ENCODE measurements around the gene CCDC102A. TPM values are rescaled to one million over a fixed set of nuclear protein-coding genes. Genes with fewer than 3 reads are reported as not detected.

Gene CCDC102A
- polyA plus RNA-seq, 2 of the 4 experiments (the other 2 are of a cell fraction), result 8.0 to 8.3 TPM

- ChIA-PET CTCF (interaction anchor here (1.8 to 3.4 kb wide), 3 partner anchors 11 to 112 kb away, joined by 4 to 23 read pairs (median 7); partner anchors contain the start of gene POLR2C), POLR2A (no interaction called here)
- ATAC-seq (peak; percentile 39 to 71; a peak in 4 of 6 replicates), FAIRE-seq (peak; percentile 13), DNase-seq (ENCODE audit: low read depth in 1 of 2, low spot score in 1 of 2) (no peak)
- peak overlapping the region; percentile 64 for H3K4me2 ChIP-seq
- H3K27ac ChIP-seq, result peak overlapping the region; percentile 65 to 79
- peaks cover 55% of the 10 kb centered on the region for H3K4me1 ChIP-seq
- H3K9me3 ChIP-seq, result no peaks in the 10 kb centered on the region
- 27% methylated on average over 7 of the region's 7 CpGs for WGBS (ENCODE audit: missing lambda C conversion rate)
- no peak overlapping the region for H3K4me3 ChIP-seq
- TF ChIP-seq FOSL2 (IDR thresholded peaks at IDR 0.05), result no peak
- TF ChIP-seq FOSL2 (CRISPR knock-in tag; IDR thresholded peaks at IDR 0.05), result peak; percentile 31
- no peak for TF ChIP-seq MAFK (IDR thresholded peaks at IDR 0.05; ENCODE audit: partially characterized antibody)
These were observed 6.3 kb downstream of the CCDC102A start for GRCh38 chr16:57530104-57530521.

GRCh38 chr16:57529391-57530103 is 6.8 kb downstream of the CCDC102A start:
- Histone ChIP-seq H3K9me3 (no peaks in the 10 kb centered on the region), H3K4me3 (no peak overlapping the region), H3K4me2 (peak overlapping the region; percentile 64), H3K27ac (peak overlapping the region; percentile 65 to 79; a peak in 5 of 6 replicates), H3K4me1 (peaks cover 49% of the 10 kb centered on the region)
- WGBS (ENCODE audit: missing lambda C conversion rate), result 86% methylated on average over 14 of the region's 14 CpGs
- TF ChIP-seq ZFP36 (IDR thresholded peaks at IDR 0.05; ENCODE audit: borderline replicate concordance, partially characterized antibody) (peak; percentile 60), E2F6 (IDR thresholded peaks at IDR 0.05; ENCODE audit: borderline replicate concordance, low read depth) (no peak)
- CTCF ChIA-PET, result interaction anchor here (1.0 to 3.7 kb wide), 7 partner anchors 10 to 112 kb away, joined by 3 to 24 read pairs (median 7); partner anchors contain the start of genes ADGRG5 and POLR2C
- DNase-seq (ENCODE audit: low read depth in 1 of 2, low spot score in 1 of 2), result no peak
- FAIRE-seq, result no peak
- POLR2A ChIA-PET, result no interaction called here
- ATAC-seq, result no peak

GRCh38 chr16:57528499-57529390 is 7.6 kb downstream of the CCDC102A start:
- TF ChIP-seq ELK1 (IDR thresholded peaks at IDR 0.05; ENCODE audit: low read depth, low read length) (no peak), NFE2L2 (conservative IDR thresholded peaks at IDR 0.05; ENCODE audit: low read length) (no peak), TFCP2L1 (CRISPR knock-in tag; IDR thresholded peaks at IDR 0.05) (no peak), ZSCAN20 (CRISPR knock-in tag; IDR thresholded peaks at IDR 0.05) (no peak), FOSB (CRISPR knock-in tag; IDR thresholded peaks at IDR 0.05) (no peak), PHF8 (IDR thresholded peaks at IDR 0.05; ENCODE audit: borderline replicate concordance, low read depth) (no peak), FOSL2 (IDR thresholded peaks at IDR 0.05) (no peak), FOSL2 (CRISPR knock-in tag; IDR thresholded peaks at IDR 0.05) (no peak), CHD4 (IDR thresholded peaks at IDR 0.05; ENCODE audit: borderline replicate concordance) (no peak), ESRRA (IDR thresholded peaks at IDR 0.05; ENCODE audit: borderline replicate concordance, low read length) (no peak), CEBPB (IDR thresholded peaks at IDR 0.05) (no peak), SMC3 (IDR thresholded peaks at IDR 0.05) (no peak), RCOR1 (IDR thresholded peaks at IDR 0.05; ENCODE audit: low read depth, low read length) (no peak), MAX (IDR thresholded peaks at IDR 0.05) (no peak), HOXB13 (CRISPR knock-in tag; IDR thresholded peaks at IDR 0.05; ENCODE audit: low read depth) (no peak), SREBF2 (IDR thresholded peaks at IDR 0.05) (no peak), PBX3 (IDR thresholded peaks at IDR 0.05) (no peak), E2F6 (IDR thresholded peaks at IDR 0.05; ENCODE audit: borderline replicate concordance, low read depth) (no peak)
- Histone ChIP-seq H3K4me2 (no peak overlapping the region), H3K4me1 (peaks cover 41% of the 10 kb centered on the region), H3K9me3 (no peaks in the 10 kb centered on the region), H3K27ac (no peak overlapping the region), H3K4me3 (no peak overlapping the region)
- POLR2A ChIA-PET, result interaction anchor here (0.7 kb wide), 1 partner anchor 66 kb away, joined by 3 read pairs; the partner anchor contains the start of gene POLR2C
- CTCF ChIA-PET, result interaction anchor here (1.0 to 18.0 kb wide), 6 partner anchors 9 to 107 kb away, joined by 3 to 340 read pairs (median 12); partner anchors contain the start of genes ADGRG5 and POLR2C
- 97% methylated on average over 91 of the region's 126 CpGs for WGBS (ENCODE audit: missing lambda C conversion rate)
- ATAC-seq (no peak), DNase-seq (ENCODE audit: low read depth in 1 of 2, low spot score in 1 of 2) (no peak), FAIRE-seq (no peak)

Measured in A549 (cell line).